Skeletal muscle tissue (tissue), 4 donors: Measurements from ENCODE around the gene CACNG7. TPM values are rescaled to one million over a fixed set of nuclear protein-coding genes. Genes with fewer than 3 reads are reported as not detected.

Source experiments
- H3K27ac ChIP-seq: one replicate; pipeline ENCODE4 v1.7.0; 2013; ENCODE audit warnings: mild to moderate bottlenecking, low read depth, low read length, inconsistent platforms
- H3K27me3 ChIP-seq, 3 donors: one replicate each; pipeline ENCODE4 v1.7.0; 2013; ENCODE audit warnings: low read length in 3 of 3; ENCODE audit not compliant: control insufficient read depth in 3 of 3, insufficient read depth in 3 of 3
- H3K36me3 ChIP-seq, 3 donors: one replicate each; pipeline ENCODE4 v1.7.0; 2013; ENCODE audit warnings: low read length in 3 of 3; ENCODE audit not compliant: control insufficient read depth in 3 of 3, insufficient read depth in 3 of 3
- H3K4me1 ChIP-seq, 3 donors: one replicate each; pipeline ENCODE4 v1.7.0; 2013; ENCODE audit warnings: low read length in 3 of 3, mild to moderate bottlenecking in 3 of 3; ENCODE audit not compliant: control insufficient read depth in 3 of 3, insufficient read depth in 3 of 3
- H3K4me3 ChIP-seq, 3 donors: one replicate each; pipeline ENCODE4 v1.7.0; 2013; ENCODE audit warnings: low read length in 3 of 3
- H3K9ac ChIP-seq, 3 donors: one replicate each; pipeline ENCODE4 v1.7.0; 2013; ENCODE audit warnings: low read length in 3 of 3, mild to moderate bottlenecking in 3 of 3, moderate library complexity in 2 of 3, low read depth in 1 of 3
- H3K9me3 ChIP-seq, 3 donors: one replicate each; pipeline ENCODE4 v1.7.0; 2013; ENCODE audit warnings: low read length in 3 of 3; ENCODE audit not compliant: control insufficient read depth in 3 of 3
- total RNA-seq: library from RNA; depleted of rRNA; stranded (reverse); fragments of >200 nt; gene quantifications from one replicate; pipeline ENCODE4 v1.2.3, GENCODE V29; 2014
- donor health status: Osteomylitis.

The CACNG7 gene
- total RNA-seq, 1 donor from 2014 or later: not detected

DNA sequence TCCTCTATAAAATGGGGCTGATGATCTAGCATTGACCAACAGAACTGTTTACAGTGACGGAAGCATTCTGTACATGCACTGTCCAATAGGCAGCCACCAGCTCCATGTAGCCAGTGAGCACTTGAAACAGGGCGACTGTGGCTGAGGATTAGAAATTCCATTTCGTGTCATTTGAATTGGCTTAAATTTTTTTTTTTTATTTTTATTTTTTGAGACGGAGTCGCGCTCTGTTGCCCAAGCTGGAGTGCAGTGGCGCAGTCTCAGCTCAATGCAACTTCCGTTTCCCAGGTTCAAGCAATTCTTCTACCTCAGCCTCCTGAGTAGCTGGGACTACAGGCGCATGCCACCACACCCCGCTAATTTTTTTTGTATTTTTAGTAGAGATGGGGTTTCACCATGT, 24.0 kb upstream of the CACNG7 start:
- Histone ChIP-seq H3K27me3 (peaks cover 32 to 39% (median 37%) of the 10 kb centered on the region in 3 donors), H3K9me3 (no peaks in the 10 kb centered on the region)

DNA sequence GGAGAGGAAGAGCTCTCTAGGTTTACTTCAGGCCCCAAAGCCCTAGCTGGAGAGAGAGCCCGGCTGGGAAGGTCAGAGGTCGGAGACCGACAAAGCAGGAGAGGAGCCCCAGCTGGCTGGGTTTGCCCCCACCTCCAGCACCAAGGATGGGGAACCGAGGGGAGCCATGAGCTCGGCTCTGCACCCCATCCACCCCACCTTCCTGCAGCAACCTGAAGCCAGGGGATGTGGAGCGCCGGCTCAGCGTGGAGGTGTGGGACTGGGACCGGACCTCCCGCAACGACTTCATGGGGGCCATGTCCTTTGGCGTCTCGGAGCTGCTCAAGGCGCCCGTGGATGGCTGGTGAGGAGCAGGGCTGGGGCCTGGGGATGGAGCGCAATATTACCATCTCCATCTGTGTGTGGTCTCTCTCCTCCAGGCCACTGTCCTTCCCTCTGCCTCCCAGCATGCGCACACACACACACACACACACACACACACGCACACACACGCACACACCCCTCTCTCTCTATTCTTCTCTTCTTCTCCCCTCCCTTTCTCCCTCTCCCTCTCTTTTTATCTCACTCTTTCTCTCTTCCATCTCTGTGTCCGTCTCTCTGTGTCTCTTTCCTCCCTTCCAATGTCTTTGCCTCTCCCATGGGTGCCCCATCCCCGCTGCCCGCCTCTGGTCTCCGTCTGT, 16.6 kb upstream of the CACNG7 start:
- Histone ChIP-seq H3K27ac (no peak overlapping the region), H3K36me3 (no peaks in the 10 kb centered on the region), H3K9ac (no peak overlapping the region), H3K4me1 (no peaks in the 10 kb centered on the region), H3K27me3 (peaks cover 26 to 32% (median 31%) of the 10 kb centered on the region in 3 donors), H3K9me3 (no peaks in the 10 kb centered on the region), H3K4me3 (no peak overlapping the region)

More for the DNA sequence above, 24.0 kb upstream of the CACNG7 start:
- Histone ChIP-seq H3K9ac (no peak overlapping the region), H3K4me3 (no peak overlapping the region), H3K27ac (no peak overlapping the region), H3K36me3 (no peaks in the 10 kb centered on the region), H3K4me1 (peaks cover 0 to 10% (median 4%) of the 10 kb centered on the region in 3 donors)

GRCh38 chr19:53892981-53893325, 16.1 kb upstream of the CACNG7 start:
- Histone ChIP-seq H3K36me3 (no peaks in the 10 kb centered on the region), H3K9ac (no peak overlapping the region), H3K4me3 (no peak overlapping the region), H3K9me3 (no peaks in the 10 kb centered on the region), H3K27me3 (peaks cover 29 to 36% (median 35%) of the 10 kb centered on the region in 3 donors), H3K4me1 (no peaks in the 10 kb centered on the region), H3K27ac (no peak overlapping the region)

- Histone ChIP-seq H3K4me1 (no peaks in the 10 kb centered on the region), H3K27me3 (peaks cover 33 to 47% (median 39%) of the 10 kb centered on the region in 3 donors), H3K9me3 (no peaks in the 10 kb centered on the region), H3K27ac (no peak overlapping the region), H3K4me3 (no peak overlapping the region), H3K9ac (no peak overlapping the region), H3K36me3 (no peaks in the 10 kb centered on the region)
Observed at GRCh38 chr19:53894707-53895106, 14.4 kb upstream of the CACNG7 start.

GRCh38 chr19:53896682-53897081, 12.4 kb upstream of the CACNG7 start:
- Histone ChIP-seq H3K36me3 (no peaks in the 10 kb centered on the region), H3K9me3 (no peaks in the 10 kb centered on the region), H3K4me3 (no peak overlapping the region), H3K4me1 (no peaks in the 10 kb centered on the region), H3K9ac (no peak overlapping the region), H3K27ac (no peak overlapping the region), H3K27me3 (peaks cover 41 to 53% (median 46%) of the 10 kb centered on the region in 3 donors)

- Histone ChIP-seq H3K4me3 (no peak overlapping the region), H3K9me3 (no peaks in the 10 kb centered on the region), H3K9ac (no peak overlapping the region), H3K27ac (no peak overlapping the region), H3K4me1 (no peaks in the 10 kb centered on the region), H3K27me3 (peaks cover 38 to 46% (median 39%) of the 10 kb centered on the region in 3 donors), H3K36me3 (no peaks in the 10 kb centered on the region)
Observed at GRCh38 chr19:53897459-53897858, 11.6 kb upstream of the CACNG7 start.

- Histone ChIP-seq H3K9me3 (peaks cover 0 to 2% (median 0%) of the 10 kb centered on the region in 3 donors), H3K27me3 (peaks cover 31 to 43% (median 33%) of the 10 kb centered on the region in 3 donors), H3K36me3 (no peaks in the 10 kb centered on the region), H3K27ac (no peak overlapping the region), H3K4me3 (no peak overlapping the region), H3K4me1 (no peaks in the 10 kb centered on the region), H3K9ac (no peak overlapping the region)
Observed at GRCh38 chr19:53898166-53898565, 10.9 kb upstream of the CACNG7 start.

- H3K27me3 ChIP-seq: peaks cover 27 to 40% (median 33%) of the 10 kb centered on the region in 3 donors
- H3K36me3 ChIP-seq: no peaks in the 10 kb centered on the region
- H3K4me1 ChIP-seq: no peaks in the 10 kb centered on the region
- no peak overlapping the region for H3K9ac ChIP-seq
- H3K9me3 ChIP-seq: peaks cover 0 to 2% (median 0%) of the 10 kb centered on the region in 3 donors
- no peak overlapping the region for H3K27ac ChIP-seq
- H3K4me3 ChIP-seq: no peak overlapping the region
Observed at GRCh38 chr19:53898636-53899341, 10.3 kb upstream of the CACNG7 start.

GRCh38 chr19:53900191-53900860, 8.8 kb upstream of the CACNG7 start:
- Histone ChIP-seq H3K36me3 (no peaks in the 10 kb centered on the region), H3K9me3 (peaks cover 0 to 2% (median 0%) of the 10 kb centered on the region in 3 donors), H3K4me1 (no peaks in the 10 kb centered on the region), H3K27me3 (peaks cover 32 to 39% (median 35%) of the 10 kb centered on the region in 3 donors), H3K9ac (no peak overlapping the region), H3K4me3 (no peak overlapping the region), H3K27ac (no peak overlapping the region)
